ENCODE measurements around the gene RPS24. TPM values are rescaled to one million over a fixed set of nuclear protein-coding genes. Genes with fewer than 3 reads are reported as not detected.

RPS24 gene
- total and polyA plus RNA-seq, 4 donors: 314 to 1,104 (median 812) TPM

DNA sequence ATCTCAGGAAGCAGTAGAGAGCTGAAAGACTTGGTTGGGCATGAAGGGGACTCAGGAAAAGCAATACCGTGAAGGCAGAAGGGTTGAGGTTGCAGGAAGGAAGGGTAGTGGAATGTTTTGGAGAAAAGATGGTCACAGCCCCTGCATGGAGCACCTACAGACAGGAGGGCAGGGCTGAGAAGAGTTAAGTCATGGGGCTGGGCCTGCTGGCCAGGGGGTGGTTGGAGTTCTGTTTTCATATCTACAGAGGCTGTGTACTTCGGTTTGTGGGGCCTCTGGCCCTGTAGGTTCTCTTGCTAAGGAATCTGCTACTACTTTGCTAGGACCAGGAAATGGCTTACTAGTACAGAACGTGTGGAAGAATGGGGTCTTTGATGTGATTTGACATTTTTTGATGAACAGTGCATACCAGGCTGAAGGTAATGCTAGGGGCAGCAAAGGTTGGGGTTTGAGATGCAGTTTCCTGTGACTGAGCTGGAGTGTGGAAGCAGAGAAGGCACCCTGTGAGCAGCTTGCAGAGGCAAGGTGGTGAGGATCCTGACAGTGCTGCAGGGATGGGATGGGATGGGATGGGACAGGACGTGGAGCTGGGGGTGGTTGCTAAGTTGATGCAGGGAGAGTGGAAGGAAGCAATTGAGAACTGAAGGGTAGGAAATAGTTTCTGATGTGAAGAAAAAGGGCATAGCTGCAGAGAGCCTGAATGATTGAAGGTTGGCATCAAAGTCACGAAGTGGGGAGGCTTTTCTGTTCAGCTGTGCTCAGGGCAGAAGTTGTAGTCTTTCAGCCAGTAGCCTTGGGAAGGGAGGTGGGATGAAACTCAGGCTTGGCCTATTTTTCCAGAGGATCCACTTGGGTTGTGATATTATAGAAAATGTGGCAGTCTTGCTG lies 7.8 kb downstream of the RPS24 start:
- 85% methylated on average over 5 of the region's 5 CpGs for WGBS
- DNase-seq (ENCODE audit: low spot score): no peak
- peaks cover 10 to 62% (median 51%) of the 10 kb centered on the region in 4 donors for H3K36me3 ChIP-seq (ENCODE audit: control insufficient read depth in 4 of 4, insufficient read depth in 3 of 4, low read depth in 1 of 4, low read length in 3 of 4)
- TF ChIP-seq NR2F2 (IDR thresholded peaks at IDR 0.05) (no peak), FOXA1 (IDR thresholded peaks at IDR 0.05) (no peak)
- H3K9ac ChIP-seq (ENCODE audit: low read depth in 1 of 2, low read length in 2 of 2): no peak overlapping the region
- no peak overlapping the region for H3K27ac ChIP-seq (ENCODE audit: low read depth in 1 of 2, low read length in 2 of 2)
- no peaks in the 10 kb centered on the region for H3K9me3 ChIP-seq (ENCODE audit: control insufficient read depth in 4 of 4, low read length in 3 of 4)
- H3K4me1 ChIP-seq (ENCODE audit: control insufficient read depth in 4 of 4, insufficient read depth in 4 of 4, low read length in 3 of 4): no peaks in the 10 kb centered on the region
- no peaks in the 10 kb centered on the region for H3K27me3 ChIP-seq (ENCODE audit: control insufficient read depth in 4 of 4, insufficient read depth in 4 of 4, low read length in 3 of 4)
- H3K4me3 ChIP-seq (ENCODE audit: low read depth in 1 of 3, low read length in 3 of 3): no peak overlapping the region

DNA sequence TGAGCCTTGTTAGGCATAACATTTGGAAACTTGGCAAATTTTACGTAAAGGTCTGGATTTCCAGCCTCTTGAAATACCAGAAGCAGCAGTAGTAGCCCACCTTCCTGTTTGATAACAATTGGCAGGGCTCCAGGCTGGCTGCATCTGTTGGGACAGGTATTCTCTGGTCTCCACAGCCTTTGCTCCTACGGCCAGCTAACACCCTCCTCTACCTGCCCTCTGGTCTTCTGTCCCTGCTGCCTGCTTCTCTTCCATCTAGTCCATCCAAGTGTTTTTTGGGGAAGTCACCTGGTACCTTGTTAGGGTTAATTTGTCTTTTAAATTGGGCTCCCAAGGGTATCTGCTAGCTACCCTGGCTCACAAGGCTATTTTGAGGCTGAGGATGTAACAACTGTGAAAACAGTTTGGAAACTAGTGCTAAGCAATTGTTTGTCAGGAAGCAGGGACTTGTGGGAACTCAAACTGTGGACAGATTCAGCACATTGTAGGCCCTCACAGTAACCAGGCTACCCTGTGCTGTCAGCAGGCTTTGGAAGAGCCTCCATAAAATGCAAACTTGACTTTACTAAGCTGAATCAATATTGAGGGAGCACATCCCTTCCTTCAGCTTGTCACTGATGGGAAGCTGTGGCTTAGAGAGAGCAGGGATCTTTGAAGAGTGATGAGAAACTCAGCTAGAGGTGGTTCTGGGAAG lies 8.5 kb downstream of the RPS24 start:
- Histone ChIP-seq H3K36me3 (ENCODE audit: control insufficient read depth in 4 of 4, insufficient read depth in 3 of 4, low read depth in 1 of 4, low read length in 3 of 4) (peaks cover 10 to 55% (median 43%) of the 10 kb centered on the region in 4 donors), H3K9ac (ENCODE audit: low read depth in 1 of 2, low read length in 2 of 2) (no peak overlapping the region), H3K4me3 (ENCODE audit: low read depth in 1 of 3, low read length in 3 of 3) (no peak overlapping the region), H3K4me1 (ENCODE audit: control insufficient read depth in 4 of 4, insufficient read depth in 4 of 4, low read length in 3 of 4) (no peaks in the 10 kb centered on the region), H3K27ac (ENCODE audit: low read depth in 1 of 2, low read length in 2 of 2) (no peak overlapping the region), H3K27me3 (ENCODE audit: control insufficient read depth in 4 of 4, insufficient read depth in 4 of 4, low read length in 3 of 4) (no peaks in the 10 kb centered on the region), H3K9me3 (ENCODE audit: control insufficient read depth in 4 of 4, low read length in 3 of 4) (no peaks in the 10 kb centered on the region)
- DNase-seq (ENCODE audit: low spot score): no peak
- WGBS: 86% methylated on average over 2 of the region's 2 CpGs
- TF ChIP-seq JUND (IDR thresholded peaks at IDR 0.05) (no peak), YY1 (IDR thresholded peaks at IDR 0.05) (no peak), RXRA (IDR thresholded peaks at IDR 0.05) (no peak), GABPA (IDR thresholded peaks at IDR 0.05 in 1 of 2, conservative IDR thresholded peaks at IDR 0.05 in 1 of 2) (no peak), HNF4A (conservative IDR thresholded peaks at IDR 0.05) (no peak), SP1 (IDR thresholded peaks at IDR 0.05) (no peak)

DNA sequence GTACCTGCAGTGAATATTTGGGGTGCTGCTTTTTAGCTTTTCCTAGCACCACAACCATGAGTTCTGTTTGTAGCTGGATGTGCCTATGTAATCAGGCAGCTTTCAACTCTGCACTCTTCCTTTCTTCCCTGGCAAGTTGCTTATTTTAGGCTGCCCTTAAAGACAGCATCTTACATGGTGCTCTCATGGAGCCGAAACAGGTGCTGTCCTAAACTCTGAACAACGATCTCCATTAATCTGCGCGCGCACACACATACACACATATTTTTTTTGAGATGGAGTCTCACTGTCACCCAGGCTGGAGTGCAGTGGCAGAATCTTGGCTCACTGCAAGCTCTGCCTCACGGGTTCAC lies 9.1 kb downstream of the RPS24 start:
- Histone ChIP-seq H3K36me3 (ENCODE audit: control insufficient read depth in 4 of 4, insufficient read depth in 3 of 4, low read depth in 1 of 4, low read length in 3 of 4) (peaks cover 9 to 50% (median 39%) of the 10 kb centered on the region in 4 donors), H3K4me3 (ENCODE audit: low read depth in 1 of 3, low read length in 3 of 3) (no peak overlapping the region), H3K27ac (ENCODE audit: low read depth in 1 of 2, low read length in 2 of 2) (no peak overlapping the region), H3K4me1 (ENCODE audit: control insufficient read depth in 4 of 4, insufficient read depth in 4 of 4, low read length in 3 of 4) (peaks cover 0 to 2% (median 0%) of the 10 kb centered on the region in 4 donors), H3K9me3 (ENCODE audit: control insufficient read depth in 4 of 4, low read length in 3 of 4) (no peaks in the 10 kb centered on the region), H3K9ac (ENCODE audit: low read depth in 1 of 2, low read length in 2 of 2) (no peak overlapping the region), H3K27me3 (ENCODE audit: control insufficient read depth in 4 of 4, insufficient read depth in 4 of 4, low read length in 3 of 4) (no peaks in the 10 kb centered on the region)
- over 99% methylated on average over 6 of the region's 6 CpGs for WGBS
- TF ChIP-seq YY1 (IDR thresholded peaks at IDR 0.05) (no peak), EGR1 (IDR thresholded peaks at IDR 0.05; ENCODE audit: low read depth in 2 of 2) (no peak), JUND (IDR thresholded peaks at IDR 0.05) (no peak), GABPA (IDR thresholded peaks at IDR 0.05 in 1 of 2, conservative IDR thresholded peaks at IDR 0.05 in 1 of 2) (no peak), RAD21 (IDR thresholded peaks at IDR 0.05) (no peak), SP1 (IDR thresholded peaks at IDR 0.05) (no peak), FOXA1 (IDR thresholded peaks at IDR 0.05) (no peak), FOXA2 (IDR thresholded peaks at IDR 0.05) (no peak), TAF1 (conservative IDR thresholded peaks at IDR 0.05) (no peak)
- TF ChIP-seq, protein P1, sequence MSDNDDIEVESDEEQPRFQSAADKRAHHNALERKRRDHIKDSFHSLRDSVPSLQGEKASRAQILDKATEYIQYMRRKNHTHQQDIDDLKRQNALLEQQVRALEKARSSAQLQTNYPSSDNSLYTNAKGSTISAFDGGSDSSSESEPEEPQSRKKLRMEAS (IDR thresholded peaks at IDR 0.05): no peak
- TF ChIP-seq, protein P2, sequence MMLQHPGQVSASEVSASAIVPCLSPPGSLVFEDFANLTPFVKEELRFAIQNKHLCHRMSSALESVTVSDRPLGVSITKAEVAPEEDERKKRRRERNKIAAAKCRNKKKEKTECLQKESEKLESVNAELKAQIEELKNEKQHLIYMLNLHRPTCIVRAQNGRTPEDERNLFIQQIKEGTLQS (IDR thresholded peaks at IDR 0.05): no peak
- TF ChIP-seq, protein P3, sequence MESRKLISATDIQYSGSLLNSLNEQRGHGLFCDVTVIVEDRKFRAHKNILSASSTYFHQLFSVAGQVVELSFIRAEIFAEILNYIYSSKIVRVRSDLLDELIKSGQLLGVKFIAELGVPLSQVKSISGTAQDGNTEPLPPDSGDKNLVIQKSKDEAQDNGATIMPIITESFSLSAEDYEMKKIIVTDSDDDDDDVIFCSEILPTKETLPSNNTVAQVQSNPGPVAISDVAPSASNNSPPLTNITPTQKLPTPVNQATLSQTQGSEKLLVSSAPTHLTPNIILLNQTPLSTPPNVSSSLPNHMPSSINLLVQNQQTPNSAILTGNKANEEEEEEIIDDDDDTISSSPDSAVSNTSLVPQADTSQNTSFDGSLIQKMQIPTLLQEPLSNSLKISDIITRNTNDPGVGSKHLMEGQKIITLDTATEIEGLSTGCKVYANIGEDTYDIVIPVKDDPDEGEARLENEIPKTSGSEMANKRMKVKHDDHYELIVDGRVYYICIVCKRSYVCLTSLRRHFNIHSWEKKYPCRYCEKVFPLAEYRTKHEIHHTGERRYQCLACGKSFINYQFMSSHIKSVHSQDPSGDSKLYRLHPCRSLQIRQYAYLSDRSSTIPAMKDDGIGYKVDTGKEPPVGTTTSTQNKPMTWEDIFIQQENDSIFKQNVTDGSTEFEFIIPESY (IDR thresholded peaks at IDR 0.05): no peak
- TF ChIP-seq, protein P4, sequence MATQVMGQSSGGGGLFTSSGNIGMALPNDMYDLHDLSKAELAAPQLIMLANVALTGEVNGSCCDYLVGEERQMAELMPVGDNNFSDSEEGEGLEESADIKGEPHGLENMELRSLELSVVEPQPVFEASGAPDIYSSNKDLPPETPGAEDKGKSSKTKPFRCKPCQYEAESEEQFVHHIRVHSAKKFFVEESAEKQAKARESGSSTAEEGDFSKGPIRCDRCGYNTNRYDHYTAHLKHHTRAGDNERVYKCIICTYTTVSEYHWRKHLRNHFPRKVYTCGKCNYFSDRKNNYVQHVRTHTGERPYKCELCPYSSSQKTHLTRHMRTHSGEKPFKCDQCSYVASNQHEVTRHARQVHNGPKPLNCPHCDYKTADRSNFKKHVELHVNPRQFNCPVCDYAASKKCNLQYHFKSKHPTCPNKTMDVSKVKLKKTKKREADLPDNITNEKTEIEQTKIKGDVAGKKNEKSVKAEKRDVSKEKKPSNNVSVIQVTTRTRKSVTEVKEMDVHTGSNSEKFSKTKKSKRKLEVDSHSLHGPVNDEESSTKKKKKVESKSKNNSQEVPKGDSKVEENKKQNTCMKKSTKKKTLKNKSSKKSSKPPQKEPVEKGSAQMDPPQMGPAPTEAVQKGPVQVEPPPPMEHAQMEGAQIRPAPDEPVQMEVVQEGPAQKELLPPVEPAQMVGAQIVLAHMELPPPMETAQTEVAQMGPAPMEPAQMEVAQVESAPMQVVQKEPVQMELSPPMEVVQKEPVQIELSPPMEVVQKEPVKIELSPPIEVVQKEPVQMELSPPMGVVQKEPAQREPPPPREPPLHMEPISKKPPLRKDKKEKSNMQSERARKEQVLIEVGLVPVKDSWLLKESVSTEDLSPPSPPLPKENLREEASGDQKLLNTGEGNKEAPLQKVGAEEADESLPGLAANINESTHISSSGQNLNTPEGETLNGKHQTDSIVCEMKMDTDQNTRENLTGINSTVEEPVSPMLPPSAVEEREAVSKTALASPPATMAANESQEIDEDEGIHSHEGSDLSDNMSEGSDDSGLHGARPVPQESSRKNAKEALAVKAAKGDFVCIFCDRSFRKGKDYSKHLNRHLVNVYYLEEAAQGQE (IDR thresholded peaks at IDR 0.05): no peak
- TF ChIP-seq, protein P5, sequence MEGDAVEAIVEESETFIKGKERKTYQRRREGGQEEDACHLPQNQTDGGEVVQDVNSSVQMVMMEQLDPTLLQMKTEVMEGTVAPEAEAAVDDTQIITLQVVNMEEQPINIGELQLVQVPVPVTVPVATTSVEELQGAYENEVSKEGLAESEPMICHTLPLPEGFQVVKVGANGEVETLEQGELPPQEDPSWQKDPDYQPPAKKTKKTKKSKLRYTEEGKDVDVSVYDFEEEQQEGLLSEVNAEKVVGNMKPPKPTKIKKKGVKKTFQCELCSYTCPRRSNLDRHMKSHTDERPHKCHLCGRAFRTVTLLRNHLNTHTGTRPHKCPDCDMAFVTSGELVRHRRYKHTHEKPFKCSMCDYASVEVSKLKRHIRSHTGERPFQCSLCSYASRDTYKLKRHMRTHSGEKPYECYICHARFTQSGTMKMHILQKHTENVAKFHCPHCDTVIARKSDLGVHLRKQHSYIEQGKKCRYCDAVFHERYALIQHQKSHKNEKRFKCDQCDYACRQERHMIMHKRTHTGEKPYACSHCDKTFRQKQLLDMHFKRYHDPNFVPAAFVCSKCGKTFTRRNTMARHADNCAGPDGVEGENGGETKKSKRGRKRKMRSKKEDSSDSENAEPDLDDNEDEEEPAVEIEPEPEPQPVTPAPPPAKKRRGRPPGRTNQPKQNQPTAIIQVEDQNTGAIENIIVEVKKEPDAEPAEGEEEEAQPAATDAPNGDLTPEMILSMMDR (IDR thresholded peaks at IDR 0.05; ENCODE audit: low read depth, low read length, missing input control): no peak
- DNase-seq (ENCODE audit: low spot score): no peak
